K562 (cell line): Measurements from ENCODE around the gene GATAD2B. TPM values are rescaled to one million over a fixed set of nuclear protein-coding genes. Genes with fewer than 3 reads are reported as not detected.
A peak's percentile ranks its signal among the peaks of the same experiment; 100 is the strongest.

Source experiments
- CEBPG ChIP-seq, 3 experiments: fragments of 200-800 bp in 1 of 3; sonication (Bioruptor generic) in 1 of 3; sonication (generic) in 1 of 3; formaldehyde crosslinking in 1 of 3; IDR thresholded peaks in 2 of 3; conservative IDR thresholded peaks in 1 of 3; 2 replicates each; pipeline versions ENCODE4 v1.6.1 to v1.8.0; 2016 to 2022; ENCODE audit warnings: missing compliant biosample characterization in 2 of 3, missing genetic modification characterization in 2 of 3, mild to moderate bottlenecking in 1 of 3, missing genetic modification reagents in 1 of 3
- ETV1 ChIP-seq: fragments of 450-650 bp; conservative IDR thresholded peaks from 2 replicates; pipeline ENCODE4 v1.6.1; 2016; ENCODE audit warnings: missing genetic modification characterization, control low read depth, low read depth, missing compliant biosample characterization
- GATA2 ChIP-seq: sonication (generic); formaldehyde crosslinking; IDR thresholded peaks from 2 replicates; pipeline ENCODE4 v1.4.0; 2020; ENCODE audit warnings: mild to moderate bottlenecking, missing genetic modification reagents
- HIVEP1 ChIP-seq: fragments of 250-450 bp; sonication (Bioruptor Pico); IDR thresholded peaks from 2 replicates; pipeline ENCODE4 v1.4.0; 2020; ENCODE audit warnings: mild to moderate bottlenecking
- IFI16 ChIP-seq: fragments of 250-450 bp; sonication (Bioruptor Pico); IDR thresholded peaks from 2 replicates; pipeline ENCODE4 v2.1.2; 2022; ENCODE audit warnings: mild to moderate bottlenecking, inconsistent platforms
- IRF2 ChIP-seq: sonication (generic); formaldehyde crosslinking; IDR thresholded peaks from 2 replicates; pipeline ENCODE4 v1.8.1; 2022; ENCODE audit warnings: mild to moderate bottlenecking, missing genetic modification reagents
- MAFG ChIP-seq: fragments of 450-650 bp; conservative IDR thresholded peaks from 2 replicates; pipeline ENCODE4 v1.6.1; 2016; ENCODE audit warnings: missing genetic modification characterization, missing compliant biosample characterization
- MYC ChIP-seq, 2 experiments: fragments of 250-450 bp in 1 of 2; sonication (Bioruptor Pico) in 1 of 2; IDR thresholded peaks; 2 replicates each; pipeline versions ENCODE4 v1.5.1 to v1.6.1; 2012 to 2021; ENCODE audit warnings: low read depth in 2 of 2, borderline replicate concordance in 1 of 2, improper control_type of control experiment in 1 of 2, low read length in 1 of 2, mild to moderate bottlenecking in 1 of 2, moderate library complexity in 1 of 2
- PHB2 ChIP-seq: fragments of 450-650 bp; IDR thresholded peaks from 2 replicates; pipeline ENCODE4 v1.6.1; 2017; ENCODE audit warnings: low read depth
- POLR3G ChIP-seq: IDR thresholded peaks from 2 replicates; pipeline ENCODE4 v1.6.1; 2011; ENCODE audit not compliant: insufficient read length, insufficient replicate concordance; ENCODE audit errors: extremely low read depth
- SIX5 ChIP-seq, 2 experiments: IDR thresholded peaks; 2 replicates each; pipeline ENCODE4 v1.6.1; 2011; ENCODE audit warnings: low read length in 2 of 2, borderline replicate concordance in 1 of 2, low read depth in 1 of 2, mild to moderate bottlenecking in 1 of 2, moderate library complexity in 1 of 2; ENCODE audit not compliant: insufficient read depth in 1 of 2
- SNRNP70 ChIP-seq: fragments of 200-400 bp; formaldehyde crosslinking; optimal IDR thresholded peaks from 2 replicates; pipeline ENCODE3; 2017; ENCODE audit warnings: low read depth, low read length
- TBP ChIP-seq: optimal IDR thresholded peaks from 2 replicates; pipeline ENCODE3; 2011; ENCODE audit warnings: low read depth, low read length, improper control_type of control experiment
- XRCC5 ChIP-seq: fragments of 200-400 bp; formaldehyde crosslinking; IDR thresholded peaks from 2 replicates; pipeline ENCODE4 v1.6.1; 2017; ENCODE audit warnings: low read depth, mild to moderate bottlenecking, low read length
- ZNF212 ChIP-seq: fragments of 450-650 bp; formaldehyde crosslinking; IDR thresholded peaks from 2 replicates; pipeline ENCODE4 v1.4.0; 2020; ENCODE audit warnings: mild to moderate bottlenecking
- ZNF282 ChIP-seq: sonication (generic); formaldehyde crosslinking; IDR thresholded peaks from 2 replicates; pipeline ENCODE4 v1.8.1; 2023; ENCODE audit warnings: missing genetic modification reagents
- ZNF384 ChIP-seq: IDR thresholded peaks from 2 replicates; pipeline ENCODE4 v1.6.1; 2012; ENCODE audit warnings: low read depth, low read length, improper control_type of control experiment
- ZNF41 ChIP-seq: fragments of 250-450 bp; sonication (Bioruptor Pico); conservative IDR thresholded peaks from 2 replicates; pipeline ENCODE4 v1.4.0; 2020; ENCODE audit warnings: mild to moderate bottlenecking
- ZNF764 ChIP-seq: fragments of 250-450 bp; sonication (Bioruptor Pico); IDR thresholded peaks from 2 replicates; pipeline ENCODE4 v1.4.0; 2020; ENCODE audit warnings: low read depth, mild to moderate bottlenecking, moderate library complexity
- polyA plus RNA-seq, 8 experiments: library from polyadenylated mRNA; depleted of rRNA in 4 of 8; stranded (reverse) in 5 of 8; unstranded in 3 of 8; fragments of >200 nt; fragmentation: Nextera tagmentation in 2 of 8; fragmentation: Illumina TruSeq in 1 of 8; extraction: Ambion mirVana in 2 of 8; extraction: Trizol in 1 of 8; gene quantifications; 2 replicates each; pipeline versions ENCODE4 v1.2.1 to v1.2.3, GENCODE V29; 2011 to 2014; ENCODE audit warnings: inconsistent platforms in 1 of 8, missing spikeins in 1 of 8
- total RNA-seq, 7 experiments: library from RNA; depleted of rRNA in 6 of 7; stranded (reverse); fragments of >200 nt in 6 of 7; fragmentation: Illumina TruSeq in 2 of 7; extraction: Trizol in 2 of 7; gene quantifications; 2 replicates each; pipeline versions ENCODE4 v1.2.1 to v1.2.3, GENCODE V29; 2011 to 2021; ENCODE audit warnings: low replicate concordance in 1 of 7
- TF ChIP-seq, protein P1 (sequence below): fragments of 450-650 bp; IDR thresholded peaks from 2 replicates; pipeline ENCODE4 v1.7.1; 2018; ENCODE audit warnings: mild to moderate bottlenecking, low read depth; ENCODE audit not compliant: partially characterized antibody
- TF ChIP-seq, protein P2 (sequence below): IDR thresholded peaks from 3 replicates; pipeline ENCODE4 v1.6.1; 2011; ENCODE audit warnings: borderline replicate concordance, mild to moderate bottlenecking; ENCODE audit not compliant: insufficient read length, insufficient read depth
- TF ChIP-seq, protein P3 (sequence below): fragments of 450-650 bp; formaldehyde crosslinking; IDR thresholded peaks from 2 replicates; pipeline ENCODE4 v1.4.0; 2022; ENCODE audit warnings: missing genetic modification characterization

GATAD2B gene
- total and polyA plus RNA-seq, 9 of the 15 experiments (the other 6 are each of a cell fraction or from before 2014, with no cell fraction given) = 1.5 to 40.2 (median 4.9) TPM

DNA sequence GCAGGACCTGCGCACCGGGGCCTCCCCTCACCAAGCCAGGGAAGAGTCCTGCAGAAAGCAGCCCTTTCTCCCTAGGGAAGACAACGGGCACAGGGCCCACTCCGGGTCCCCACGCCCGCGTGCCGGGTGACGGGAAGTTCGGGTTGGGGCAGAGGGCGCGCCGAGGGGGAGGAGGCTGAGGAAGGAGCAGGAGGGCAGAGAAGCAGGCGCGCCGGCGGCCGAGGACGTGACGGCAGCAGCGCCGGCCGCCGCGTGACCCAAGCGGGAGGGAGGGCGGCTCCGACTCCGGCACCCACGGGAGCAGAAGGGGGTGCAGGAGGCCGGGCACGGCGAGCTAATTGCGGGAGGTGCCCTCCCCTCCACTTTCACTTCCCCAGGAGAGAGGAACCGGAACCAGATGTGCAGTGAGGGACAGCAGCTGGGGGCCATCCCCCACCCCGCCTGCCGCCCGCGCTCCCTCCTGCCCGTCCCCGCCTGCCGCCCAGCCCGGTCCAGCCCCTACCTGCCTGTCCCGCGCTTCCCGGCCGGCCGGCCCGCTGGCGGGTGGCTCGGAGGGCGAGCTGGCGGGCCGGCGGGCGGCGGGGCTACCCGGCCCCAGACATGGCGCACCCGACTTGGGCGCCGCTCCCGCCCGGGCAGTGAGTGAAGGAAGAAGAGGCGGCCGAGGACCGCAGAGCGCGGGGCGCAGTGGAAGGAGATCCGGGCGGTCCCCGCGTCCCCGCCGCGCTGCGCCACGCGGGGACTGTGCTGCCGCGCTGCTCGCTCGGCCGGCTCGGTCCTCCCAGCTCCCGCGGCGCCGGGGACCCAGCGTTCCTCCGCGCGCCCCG is 23.2 kb upstream of the GATAD2B start (continued):
- no peak for TF ChIP-seq PHB2
- TF ChIP-seq IFI16 (CRISPR knock-in tag) = no peak
- no peak for TF ChIP-seq ZNF212
- TF ChIP-seq ZNF282 (CRISPR knock-in tag) = no peak
- no peak for TF ChIP-seq TBP
- TF ChIP-seq ZNF384 = no peak
- no peak for TF ChIP-seq XRCC5
- no peak for TF ChIP-seq ZNF764 (CRISPR knock-in tag)
- TF ChIP-seq CEBPG (CRISPR knock-in tag; IDR thresholded peaks at IDR 0.05) = no peak
- no peak for TF ChIP-seq CEBPG (tag; conservative IDR thresholded peaks at IDR 0.05 in 1 of 2, IDR thresholded peaks at IDR 0.05 in 1 of 2)
- TF ChIP-seq MYC (IDR thresholded peaks at IDR 0.05; ENCODE audit: low read depth, low read length) = peak; percentile 64
- TF ChIP-seq MYC (CRISPR knock-in tag; IDR thresholded peaks at IDR 0.05; ENCODE audit: borderline replicate concordance, low read depth) = no peak; the same call in 1 of the 2 replicates
- TF ChIP-seq, protein P1, sequence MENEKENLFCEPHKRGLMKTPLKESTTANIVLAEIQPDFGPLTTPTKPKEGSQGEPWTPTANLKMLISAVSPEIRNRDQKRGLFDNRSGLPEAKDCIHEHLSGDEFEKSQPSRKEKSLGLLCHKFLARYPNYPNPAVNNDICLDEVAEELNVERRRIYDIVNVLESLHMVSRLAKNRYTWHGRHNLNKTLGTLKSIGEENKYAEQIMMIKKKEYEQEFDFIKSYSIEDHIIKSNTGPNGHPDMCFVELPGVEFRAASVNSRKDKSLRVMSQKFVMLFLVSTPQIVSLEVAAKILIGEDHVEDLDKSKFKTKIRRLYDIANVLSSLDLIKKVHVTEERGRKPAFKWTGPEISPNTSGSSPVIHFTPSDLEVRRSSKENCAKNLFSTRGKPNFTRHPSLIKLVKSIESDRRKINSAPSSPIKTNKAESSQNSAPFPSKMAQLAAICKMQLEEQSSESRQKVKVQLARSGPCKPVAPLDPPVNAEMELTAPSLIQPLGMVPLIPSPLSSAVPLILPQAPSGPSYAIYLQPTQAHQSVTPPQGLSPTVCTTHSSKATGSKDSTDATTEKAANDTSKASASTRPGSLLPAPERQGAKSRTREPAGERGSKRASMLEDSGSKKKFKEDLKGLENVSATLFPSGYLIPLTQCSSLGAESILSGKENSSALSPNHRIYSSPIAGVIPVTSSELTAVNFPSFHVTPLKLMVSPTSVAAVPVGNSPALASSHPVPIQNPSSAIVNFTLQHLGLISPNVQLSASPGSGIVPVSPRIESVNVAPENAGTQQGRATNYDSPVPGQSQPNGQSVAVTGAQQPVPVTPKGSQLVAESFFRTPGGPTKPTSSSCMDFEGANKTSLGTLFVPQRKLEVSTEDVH = no peak
- TF ChIP-seq, protein P2, sequence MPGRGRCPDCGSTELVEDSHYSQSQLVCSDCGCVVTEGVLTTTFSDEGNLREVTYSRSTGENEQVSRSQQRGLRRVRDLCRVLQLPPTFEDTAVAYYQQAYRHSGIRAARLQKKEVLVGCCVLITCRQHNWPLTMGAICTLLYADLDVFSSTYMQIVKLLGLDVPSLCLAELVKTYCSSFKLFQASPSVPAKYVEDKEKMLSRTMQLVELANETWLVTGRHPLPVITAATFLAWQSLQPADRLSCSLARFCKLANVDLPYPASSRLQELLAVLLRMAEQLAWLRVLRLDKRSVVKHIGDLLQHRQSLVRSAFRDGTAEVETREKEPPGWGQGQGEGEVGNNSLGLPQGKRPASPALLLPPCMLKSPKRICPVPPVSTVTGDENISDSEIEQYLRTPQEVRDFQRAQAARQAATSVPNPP = no peak
- TF ChIP-seq ETV1 (tag) = no peak; the same call in 1 of the 2 replicates
- no peak for TF ChIP-seq MAFG (tag)
- TF ChIP-seq SIX5 (IDR thresholded peaks at IDR 0.05; ENCODE audit: borderline replicate concordance in 1 of 2, insufficient read depth in 1 of 2, low read depth in 1 of 2, low read length in 2 of 2) = no peak
- no peak for TF ChIP-seq POLR3G
- no peak for TF ChIP-seq GATA2 (CRISPR knock-in tag)
- TF ChIP-seq ZNF41 (CRISPR knock-in tag) = no peak
- no peak for TF ChIP-seq SNRNP70
- TF ChIP-seq IRF2 (CRISPR knock-in tag) = no peak
- TF ChIP-seq, protein P3, sequence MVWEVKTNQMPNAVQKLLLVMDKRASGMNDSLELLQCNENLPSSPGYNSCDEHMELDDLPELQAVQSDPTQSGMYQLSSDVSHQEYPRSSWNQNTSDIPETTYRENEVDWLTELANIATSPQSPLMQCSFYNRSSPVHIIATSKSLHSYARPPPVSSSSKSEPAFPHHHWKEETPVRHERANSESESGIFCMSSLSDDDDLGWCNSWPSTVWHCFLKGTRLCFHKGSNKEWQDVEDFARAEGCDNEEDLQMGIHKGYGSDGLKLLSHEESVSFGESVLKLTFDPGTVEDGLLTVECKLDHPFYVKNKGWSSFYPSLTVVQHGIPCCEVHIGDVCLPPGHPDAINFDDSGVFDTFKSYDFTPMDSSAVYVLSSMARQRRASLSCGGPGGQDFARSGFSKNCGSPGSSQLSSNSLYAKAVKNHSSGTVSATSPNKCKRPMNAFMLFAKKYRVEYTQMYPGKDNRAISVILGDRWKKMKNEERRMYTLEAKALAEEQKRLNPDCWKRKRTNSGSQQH = no peak
- TF ChIP-seq HIVEP1 (CRISPR knock-in tag) = no peak
